Breast epithelium (tissue), 4 donors: ENCODE data around the gene HTR3B. TPM values are rescaled to one million over a fixed set of nuclear protein-coding genes. Genes with fewer than 3 reads are reported as not detected.
"Not testable (repeated sequence)": the region's sequence is repeated elsewhere in the genome, so short reads cannot be mapped to it uniquely, and the experiment has no call there.

Source experiments
- DNase-seq, 2 donors: peaks; one replicate each; pipeline ENCODE4 v3.0.0-alpha.2; 2019; ENCODE audit warnings: low spot score in 2 of 2
- H3K27ac ChIP-seq, 2 donors: fragments of 200-600 bp; sonication (generic) in 1 of 2; one replicate each; pipeline ENCODE4 v1.5.1; 2016 to 2019; ENCODE audit warnings: mild to moderate bottlenecking in 1 of 2
- H3K27me3 ChIP-seq, 2 donors: fragments of 200-600 bp; sonication (generic) in 1 of 2; one replicate each; pipeline versions ENCODE4 v1.5.1 to v1.6.0; 2017 to 2019; ENCODE audit warnings: control low read depth in 1 of 2, mild to moderate bottlenecking in 1 of 2
- H3K36me3 ChIP-seq: fragments of 200-600 bp; one replicate; pipeline ENCODE4 v1.5.1; 2019
- H3K4me1 ChIP-seq, 2 donors: fragments of 200-600 bp; sonication (generic); one replicate each; pipeline ENCODE4 v1.5.1; 2016 to 2019; ENCODE audit warnings: control low read depth in 1 of 2
- H3K4me3 ChIP-seq, 3 donors: fragments of 200-600 bp; sonication (generic); 1 replicate in 2 of 3; 2 replicates in 1 of 3; pipeline ENCODE4 v1.5.1; 2016 to 2019; ENCODE audit warnings: mild to moderate bottlenecking in 3 of 3, moderate library complexity in 2 of 3
- H3K9me3 ChIP-seq, 2 donors: fragments of 200-600 bp; sonication (generic) in 1 of 2; one replicate each; pipeline ENCODE4 v1.5.1; 2016 to 2019; ENCODE audit warnings: control low read depth in 1 of 2
- POLR2A ChIP-seq: fragments of 450-650 bp; IDR thresholded peaks from one replicate; pipeline ENCODE4 v1.6.1; 2016; ENCODE audit warnings: antibody characterized with exemption, mild to moderate bottlenecking, moderate library complexity
- POLR2AphosphoS5 ChIP-seq, 3 donors: sonication (generic); formaldehyde crosslinking; IDR thresholded peaks; one replicate each; pipeline ENCODE4 v1.6.1; 2017; ENCODE audit warnings: antibody characterized with exemption in 3 of 3
- intact Hi-C: fragments of 100-400 bp; cut with DNase I; formaldehyde crosslinking; loops from one replicate; pipeline ENCODE4 v1.15.1; 2023; ENCODE audit warnings: low total_unique reads
- total RNA-seq, 3 donors: library from RNA; depleted of rRNA; stranded (reverse); fragments of >200 nt; gene quantifications; one replicate each; pipeline ENCODE4 v1.1.0, GENCODE V29; 2016
- TF ChIP-seq, protein P1 (sequence below), 3 donors: fragments of 450-650 bp; IDR thresholded peaks; one replicate each; pipeline ENCODE4 v1.5.1; 2016 to 2017; ENCODE audit warnings: antibody characterized with exemption in 3 of 3, mild to moderate bottlenecking in 3 of 3, moderate library complexity in 3 of 3

The HTR3B gene
- total RNA-seq, 3 donors from 2014 or later: not detected

DNA sequence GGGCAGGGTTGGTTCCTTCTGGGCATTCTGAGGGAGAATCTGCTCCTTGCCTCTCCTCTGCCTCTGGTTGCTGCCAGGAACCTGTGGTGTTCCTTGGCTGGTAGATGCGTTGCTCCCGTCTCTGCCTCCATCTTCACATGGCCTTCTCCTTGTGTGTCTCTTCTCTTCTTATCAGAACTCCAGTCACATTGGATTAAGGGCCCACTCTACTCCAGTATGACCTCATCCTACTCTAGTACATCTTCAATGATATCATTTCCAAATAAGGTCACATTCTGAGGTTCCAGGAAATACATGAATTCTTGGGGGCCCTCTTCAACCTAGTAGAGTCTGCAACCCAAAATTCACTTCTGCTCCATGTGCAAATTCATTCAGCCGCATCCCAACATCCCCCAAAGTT lies 33.3 kb downstream of the HTR3B start:
- TF ChIP-seq POLR2A: no peak
- Histone ChIP-seq H3K36me3 (no peaks in the 10 kb centered on the region), H3K9me3 (no peaks in the 10 kb centered on the region), H3K27me3 (peaks cover 0 to under 1% of the 10 kb centered on the region in 2 donors), H3K4me3 (no peak overlapping the region), H3K4me1 (no peaks in the 10 kb centered on the region), H3K27ac (no peak overlapping the region)
- intact Hi-C loops: no loop called here
- DNase-seq: no peak

DNA sequence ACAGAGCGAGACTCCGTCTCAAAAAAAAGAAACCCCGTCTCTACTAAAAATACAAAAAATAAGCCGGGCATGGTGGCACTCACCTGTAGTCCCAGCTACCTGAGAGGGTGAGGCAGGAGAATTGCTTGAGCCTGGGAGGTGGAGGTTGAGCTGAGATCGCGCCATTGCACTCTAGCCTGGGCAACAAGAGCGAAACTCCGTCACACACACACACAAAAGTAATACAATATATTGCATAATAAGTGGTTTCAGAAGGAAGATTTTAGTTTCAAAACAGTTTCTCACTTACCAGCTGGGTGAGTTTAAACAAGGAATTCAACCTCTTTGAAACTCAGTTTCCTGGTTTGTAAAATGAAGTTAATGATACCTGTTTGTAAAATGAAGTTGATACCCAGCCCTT lies 37.7 kb downstream of the HTR3B start:
- DNase-seq: no peak
- Histone ChIP-seq H3K36me3 (no peaks in the 10 kb centered on the region), H3K9me3 (no peaks in the 10 kb centered on the region), H3K4me1 (no peaks in the 10 kb centered on the region), H3K27ac (no peak overlapping the region), H3K4me3 (no peak overlapping the region), H3K27me3 (no peaks in the 10 kb centered on the region)
- intact Hi-C loops: no loop called here
- TF ChIP-seq POLR2AphosphoS5 (IDR thresholded peaks at IDR 0.05) (no peak), POLR2A (no peak)
- TF ChIP-seq, protein P1, sequence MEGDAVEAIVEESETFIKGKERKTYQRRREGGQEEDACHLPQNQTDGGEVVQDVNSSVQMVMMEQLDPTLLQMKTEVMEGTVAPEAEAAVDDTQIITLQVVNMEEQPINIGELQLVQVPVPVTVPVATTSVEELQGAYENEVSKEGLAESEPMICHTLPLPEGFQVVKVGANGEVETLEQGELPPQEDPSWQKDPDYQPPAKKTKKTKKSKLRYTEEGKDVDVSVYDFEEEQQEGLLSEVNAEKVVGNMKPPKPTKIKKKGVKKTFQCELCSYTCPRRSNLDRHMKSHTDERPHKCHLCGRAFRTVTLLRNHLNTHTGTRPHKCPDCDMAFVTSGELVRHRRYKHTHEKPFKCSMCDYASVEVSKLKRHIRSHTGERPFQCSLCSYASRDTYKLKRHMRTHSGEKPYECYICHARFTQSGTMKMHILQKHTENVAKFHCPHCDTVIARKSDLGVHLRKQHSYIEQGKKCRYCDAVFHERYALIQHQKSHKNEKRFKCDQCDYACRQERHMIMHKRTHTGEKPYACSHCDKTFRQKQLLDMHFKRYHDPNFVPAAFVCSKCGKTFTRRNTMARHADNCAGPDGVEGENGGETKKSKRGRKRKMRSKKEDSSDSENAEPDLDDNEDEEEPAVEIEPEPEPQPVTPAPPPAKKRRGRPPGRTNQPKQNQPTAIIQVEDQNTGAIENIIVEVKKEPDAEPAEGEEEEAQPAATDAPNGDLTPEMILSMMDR (IDR thresholded peaks at IDR 0.05): no peak

DNA sequence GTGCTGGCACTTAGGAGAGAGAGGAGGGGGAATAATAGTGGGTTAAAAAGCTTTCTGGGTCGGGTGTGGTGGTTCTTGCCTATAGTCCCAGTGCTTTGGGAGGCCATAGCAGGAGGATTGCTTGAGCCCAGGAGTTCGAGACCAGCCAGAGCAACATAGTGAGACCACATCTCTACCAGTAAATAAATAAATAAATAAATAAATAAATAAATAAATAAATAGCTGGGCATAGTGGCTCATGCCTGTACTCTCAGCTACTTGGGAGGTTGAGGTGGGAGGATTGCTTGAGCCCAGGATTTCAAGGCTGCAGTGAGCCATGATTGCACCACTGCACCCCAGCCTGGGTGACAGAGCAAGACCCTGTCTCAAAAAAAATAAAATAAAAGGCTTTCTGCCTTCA lies 41.6 kb downstream of the HTR3B start:
- H3K36me3 ChIP-seq, H3K27ac ChIP-seq, H3K27me3 ChIP-seq, H3K4me1 ChIP-seq, H3K4me3 ChIP-seq, DNase-seq, H3K9me3 ChIP-seq, intact Hi-C loops: not testable (repeated sequence)

DNA sequence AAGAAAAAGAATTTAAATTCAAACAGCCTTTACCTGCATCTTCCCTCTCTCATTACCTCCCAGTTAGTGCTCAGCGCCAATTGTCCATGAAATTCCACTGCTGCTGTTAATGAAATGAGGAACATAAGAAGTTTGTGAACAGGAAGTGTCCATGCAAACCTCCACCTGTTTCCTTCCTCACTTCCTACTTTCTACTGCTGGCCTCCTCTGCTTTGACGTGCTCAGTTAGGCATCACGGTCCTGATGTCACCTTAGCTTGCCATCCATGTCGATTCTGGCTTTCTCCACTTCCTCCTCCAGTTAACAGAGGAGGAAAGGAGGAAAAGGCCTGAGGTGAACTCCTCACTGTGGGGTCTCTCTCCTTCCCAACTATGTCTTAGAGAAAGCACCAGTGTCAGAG lies 43.4 kb downstream of the HTR3B start:
- intact Hi-C loops: no loop called here
- Histone ChIP-seq H3K27me3 (no peaks in the 10 kb centered on the region), H3K4me1 (no peaks in the 10 kb centered on the region), H3K9me3 (no peaks in the 10 kb centered on the region), H3K27ac (no peak overlapping the region), H3K4me3 (no peak overlapping the region), H3K36me3 (no peaks in the 10 kb centered on the region)
- DNase-seq: no peak
- TF ChIP-seq POLR2AphosphoS5 (IDR thresholded peaks at IDR 0.05) (no peak), POLR2A (no peak)
- TF ChIP-seq, protein P1 (IDR thresholded peaks at IDR 0.05): no peak

DNA sequence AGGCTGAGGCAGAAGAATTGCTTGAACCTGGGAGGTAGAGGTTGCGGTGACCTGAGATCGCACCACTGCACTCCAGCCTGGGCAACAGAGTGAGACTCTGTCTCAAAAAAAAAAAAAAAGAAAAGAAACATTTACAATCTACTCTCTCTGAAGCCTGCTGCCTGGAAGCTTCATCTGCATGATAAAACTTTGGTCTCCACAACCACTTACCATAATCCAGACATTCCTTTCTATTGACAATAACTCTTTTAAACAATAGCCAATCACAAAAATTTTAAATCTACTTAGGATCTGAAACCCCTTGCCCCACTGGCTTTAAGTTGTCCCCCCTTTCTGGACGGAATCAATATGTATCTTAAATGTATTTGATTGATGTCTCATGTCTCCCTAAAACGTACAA lies 45.3 kb downstream of the HTR3B start:
- TF ChIP-seq, protein P1 (IDR thresholded peaks at IDR 0.05): no peak
- TF ChIP-seq POLR2AphosphoS5 (IDR thresholded peaks at IDR 0.05) (no peak), POLR2A (no peak)
- Histone ChIP-seq H3K4me3 (no peak overlapping the region), H3K4me1 (no peaks in the 10 kb centered on the region), H3K36me3 (no peaks in the 10 kb centered on the region), H3K9me3 (no peaks in the 10 kb centered on the region), H3K27me3 (no peaks in the 10 kb centered on the region), H3K27ac (no peak overlapping the region)
- intact Hi-C loops: no loop called here
- DNase-seq: no peak

DNA sequence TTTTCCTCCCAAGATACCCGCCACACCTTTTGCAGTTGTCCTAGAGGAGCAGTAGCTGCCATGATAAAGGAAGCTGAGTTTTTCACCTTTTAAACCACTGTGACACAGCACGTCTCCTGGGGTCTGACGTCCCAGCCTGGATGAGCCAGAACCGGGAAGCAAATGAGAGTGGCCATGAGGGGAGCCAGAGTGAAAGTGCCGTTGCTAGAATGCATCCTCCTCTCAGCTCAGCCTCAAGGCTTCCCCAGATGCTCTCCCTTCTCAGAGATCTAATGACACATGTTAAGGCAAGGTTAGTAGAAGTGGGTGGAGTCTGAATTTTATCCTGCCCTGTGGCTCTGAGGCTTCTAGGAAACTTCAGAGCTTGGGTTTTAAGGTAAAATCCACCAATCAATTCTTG lies 46.9 kb downstream of the HTR3B start:
- no peak for DNase-seq
- Histone ChIP-seq H3K9me3 (no peaks in the 10 kb centered on the region), H3K27me3 (no peaks in the 10 kb centered on the region), H3K27ac (no peak overlapping the region), H3K4me3 (no peak overlapping the region), H3K36me3 (no peaks in the 10 kb centered on the region), H3K4me1 (no peaks in the 10 kb centered on the region)
- TF ChIP-seq POLR2AphosphoS5 (IDR thresholded peaks at IDR 0.05): no peak
- TF ChIP-seq POLR2A: no peak
- TF ChIP-seq, protein P1 (IDR thresholded peaks at IDR 0.05): no peak
- intact Hi-C loops: no loop called here
